NT2/D1 (cell line): Measurements from ENCODE around the gene ADARB2.

ENCODE experiments used
- DNase-seq: peaks from one replicate; pipeline ENCODE4 v3.0.0-alpha.2; 2011; ENCODE audit warnings: low read depth, low spot score
- H3K27me3 ChIP-seq: 2 replicates; pipeline ENCODE4 v1.6.0; 2011; ENCODE audit warnings: mild to moderate bottlenecking; ENCODE audit not compliant: insufficient read length, insufficient read depth
- H3K36me3 ChIP-seq: 2 replicates; pipeline ENCODE4 v1.6.1; 2011; ENCODE audit warnings: mild to moderate bottlenecking, low read length, mixed read lengths; ENCODE audit not compliant: insufficient read depth, insufficient read length
- H3K4me1 ChIP-seq: 2 replicates; pipeline ENCODE4 v1.5.1; 2011; ENCODE audit not compliant: insufficient read depth, insufficient read length
- H3K4me3 ChIP-seq: 2 replicates; pipeline ENCODE4 v1.5.1; 2011; ENCODE audit warnings: low read depth; ENCODE audit not compliant: insufficient read length
- H3K9ac ChIP-seq: 2 replicates; pipeline ENCODE4 v1.6.0; 2011; ENCODE audit warnings: low read depth; ENCODE audit not compliant: insufficient read length
- H3K9me3 ChIP-seq: 2 replicates; pipeline ENCODE4 v1.5.1; 2011; ENCODE audit warnings: mild to moderate bottlenecking, low read length; ENCODE audit not compliant: insufficient read depth
- SUZ12 ChIP-seq: IDR thresholded peaks from 2 replicates; pipeline ENCODE4 v1.6.1; 2011; ENCODE audit not compliant: insufficient read length, insufficient read depth; ENCODE audit errors: extremely low read depth
- YY1 ChIP-seq: IDR thresholded peaks from 2 replicates; pipeline ENCODE4 v1.6.1; 2011; ENCODE audit not compliant: insufficient read length, insufficient read depth
- ZNF274 ChIP-seq: IDR thresholded peaks from 2 replicates; pipeline ENCODE4 v1.6.1; 2011; ENCODE audit warnings: mild to moderate bottlenecking, low read depth, low read length

The ADARB2 gene

GRCh38 chr10:1204434-1205326 lies 532.6 kb downstream of the ADARB2 start:
- no peaks in the 10 kb centered on the region for H3K36me3 ChIP-seq
- no peaks in the 10 kb centered on the region for H3K9me3 ChIP-seq
- no peak overlapping the region for H3K4me3 ChIP-seq
- H3K9ac ChIP-seq: no peak overlapping the region
- no peak for DNase-seq
- peaks cover 2% of the 10 kb centered on the region for H3K4me1 ChIP-seq
- no peaks in the 10 kb centered on the region for H3K27me3 ChIP-seq
- TF ChIP-seq YY1 (no peak), SUZ12 (no peak), ZNF274 (no peak)

- H3K9ac ChIP-seq: no peak overlapping the region
- H3K27me3 ChIP-seq: no peaks in the 10 kb centered on the region
- H3K4me3 ChIP-seq: no peak overlapping the region
- H3K9me3 ChIP-seq: no peaks in the 10 kb centered on the region
- TF ChIP-seq YY1 (no peak), ZNF274 (no peak), SUZ12 (no peak)
- DNase-seq: no peak
- H3K4me1 ChIP-seq: peaks cover 2% of the 10 kb centered on the region
- no peaks in the 10 kb centered on the region for H3K36me3 ChIP-seq
Observed at GRCh38 chr10:1203704-1204103, 533.6 kb downstream of the ADARB2 start.

- H3K9me3 ChIP-seq: no peaks in the 10 kb centered on the region
- no peak for DNase-seq
Observed at GRCh38 chr10:1203216-1203615, 534.1 kb downstream of the ADARB2 start.

GRCh38 chr10:1202343-1202742 lies 535.0 kb downstream of the ADARB2 start:
- no peak for DNase-seq
- Histone ChIP-seq H3K4me3 (no peak overlapping the region), H3K9me3 (no peaks in the 10 kb centered on the region), H3K36me3 (no peaks in the 10 kb centered on the region), H3K27me3 (no peaks in the 10 kb centered on the region), H3K9ac (no peak overlapping the region), H3K4me1 (peaks cover 2% of the 10 kb centered on the region)
- TF ChIP-seq YY1 (no peak), ZNF274 (no peak), SUZ12 (no peak)

More at GRCh38 chr10:1203216-1203615, 534.1 kb downstream of the ADARB2 start:
- H3K4me1 ChIP-seq: peaks cover 2% of the 10 kb centered on the region
- no peak overlapping the region for H3K4me3 ChIP-seq
- H3K36me3 ChIP-seq: no peaks in the 10 kb centered on the region
- no peak for TF ChIP-seq SUZ12
- H3K27me3 ChIP-seq: no peaks in the 10 kb centered on the region
- H3K9ac ChIP-seq: no peak overlapping the region

- Histone ChIP-seq H3K9ac (no peak overlapping the region), H3K27me3 (no peaks in the 10 kb centered on the region), H3K4me1 (peaks cover 2% of the 10 kb centered on the region), H3K4me3 (no peak overlapping the region), H3K36me3 (no peaks in the 10 kb centered on the region), H3K9me3 (no peaks in the 10 kb centered on the region)
- DNase-seq: no peak
- TF ChIP-seq ZNF274 (no peak), YY1 (no peak), SUZ12 (no peak)
Observed at GRCh38 chr10:1200866-1201807, 536.2 kb downstream of the ADARB2 start.

DNA sequence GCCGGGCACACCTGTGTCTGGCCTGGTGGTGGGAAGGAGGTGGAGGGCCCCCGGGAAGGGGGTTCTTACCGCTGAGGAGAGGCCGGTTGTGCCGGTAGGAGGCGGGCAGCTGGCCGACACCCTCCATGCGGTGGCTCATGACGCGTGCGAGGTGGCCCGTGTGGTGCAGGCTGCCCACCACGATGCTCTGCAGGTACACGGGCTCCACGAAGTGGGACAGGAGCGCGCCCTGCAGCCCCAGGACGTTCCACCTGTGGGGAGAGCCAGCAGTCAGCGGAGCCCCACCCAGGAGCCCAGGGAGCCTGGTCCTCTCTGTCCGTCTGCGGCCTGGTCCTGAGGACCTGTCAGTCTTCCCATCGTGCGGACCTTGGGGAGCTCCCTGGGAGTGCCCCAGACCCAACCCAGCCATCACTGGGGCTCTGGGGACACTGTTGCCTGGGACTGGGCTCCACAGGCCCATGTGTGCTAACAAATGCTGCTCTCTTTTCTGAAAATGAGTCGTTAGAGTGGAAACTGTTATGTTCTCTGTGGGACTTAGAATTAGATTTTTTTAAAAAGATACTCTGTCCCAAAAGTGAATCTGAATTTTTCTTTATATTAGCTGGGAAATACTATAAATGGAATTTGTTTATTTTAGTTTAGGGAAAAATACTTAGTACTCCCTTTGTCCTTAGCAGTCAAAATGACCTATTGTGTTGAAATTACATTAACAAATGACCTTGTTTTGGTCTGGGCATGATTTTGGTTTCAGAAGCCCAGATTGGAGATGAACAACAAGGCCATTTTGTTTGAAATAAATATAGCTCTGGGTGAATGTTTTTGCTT lies 537.2 kb downstream of the ADARB2 start:
- no peak for DNase-seq
- Histone ChIP-seq H3K36me3 (no peaks in the 10 kb centered on the region), H3K9ac (no peak overlapping the region), H3K9me3 (no peaks in the 10 kb centered on the region), H3K4me1 (peaks cover 2% of the 10 kb centered on the region), H3K27me3 (no peaks in the 10 kb centered on the region), H3K4me3 (no peak overlapping the region)
- no peak for TF ChIP-seq SUZ12
- no peak for TF ChIP-seq YY1

- H3K9ac ChIP-seq: no peak overlapping the region
- H3K36me3 ChIP-seq: no peaks in the 10 kb centered on the region
- H3K4me3 ChIP-seq: no peak overlapping the region
- H3K27me3 ChIP-seq: no peaks in the 10 kb centered on the region
- TF ChIP-seq SUZ12 (no peak), YY1 (no peak), ZNF274 (no peak)
- peaks cover 2% of the 10 kb centered on the region for H3K4me1 ChIP-seq
- DNase-seq: no peak
- H3K9me3 ChIP-seq: no peaks in the 10 kb centered on the region
Observed at GRCh38 chr10:1199345-1199673, 538.0 kb downstream of the ADARB2 start.
